GM18511 (cell line): ENCODE measurements around the gene ACOX2.
A peak's percentile ranks its signal among the peaks of the same experiment; 100 is the strongest.
"Not testable (repeated sequence)": the region's sequence is repeated elsewhere in the genome, so short reads cannot be mapped to it uniquely, and the experiment has no call there.

Experiments used
- ATAC-seq: cut with Tn5 transposase; IDR thresholded peaks from one replicate; pipeline ENCODE4 v1.9.1; 2021; ENCODE audit warnings: mild to moderate bottlenecking, moderate library complexity; ENCODE audit not compliant: unreplicated experiment

Gene ACOX2

DNA sequence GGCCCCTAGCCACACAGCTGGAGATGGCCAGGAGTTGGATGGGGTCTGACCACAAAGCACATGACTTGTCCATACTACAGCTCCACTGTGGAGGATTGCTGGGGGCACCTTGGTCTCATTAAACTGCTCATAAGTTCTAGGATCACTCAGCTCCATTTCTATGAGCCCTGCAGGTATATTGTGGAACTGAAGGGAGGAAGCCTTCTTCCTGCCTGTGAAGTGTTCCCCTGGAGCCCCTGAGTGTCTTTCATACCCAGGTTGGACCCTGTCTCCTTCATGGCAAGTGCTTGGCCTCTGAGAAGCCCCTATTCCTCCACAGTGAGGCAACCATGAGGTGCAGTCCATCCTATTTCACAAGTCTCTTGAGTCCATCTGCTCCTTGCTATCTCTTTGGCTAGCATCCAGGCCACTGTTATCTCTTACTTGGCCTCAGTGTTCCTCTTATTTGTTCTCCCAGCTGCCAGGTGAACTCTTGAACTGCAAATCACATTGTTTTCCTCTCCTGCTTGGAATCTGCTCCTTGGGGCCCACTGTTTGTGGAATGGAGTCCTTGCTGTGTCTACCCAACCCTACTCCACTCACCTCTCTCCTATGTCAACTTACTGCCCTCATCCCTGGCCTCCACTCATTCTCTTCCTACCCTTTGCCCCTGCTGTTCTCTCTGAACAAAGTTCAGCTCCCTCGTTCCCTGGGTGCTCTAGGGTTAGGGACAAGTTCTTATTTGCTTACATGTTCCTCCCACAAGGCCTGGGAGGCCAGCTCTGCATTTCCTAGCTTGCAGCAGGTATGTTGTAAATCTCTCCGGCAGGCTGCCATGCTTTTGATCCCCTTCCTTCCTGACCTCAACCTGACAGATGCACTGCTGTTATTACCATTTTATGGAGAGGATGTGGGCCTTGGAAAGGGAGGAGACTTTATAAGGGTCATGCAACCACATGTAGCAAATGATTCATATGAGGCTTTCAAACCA, 1.2 kb downstream of the ACOX2 start:
- no peak for ATAC-seq

- no peak for ATAC-seq
Observed at GRCh38 chr3:58534592-58535494, 2.1 kb downstream of the ACOX2 start.

DNA sequence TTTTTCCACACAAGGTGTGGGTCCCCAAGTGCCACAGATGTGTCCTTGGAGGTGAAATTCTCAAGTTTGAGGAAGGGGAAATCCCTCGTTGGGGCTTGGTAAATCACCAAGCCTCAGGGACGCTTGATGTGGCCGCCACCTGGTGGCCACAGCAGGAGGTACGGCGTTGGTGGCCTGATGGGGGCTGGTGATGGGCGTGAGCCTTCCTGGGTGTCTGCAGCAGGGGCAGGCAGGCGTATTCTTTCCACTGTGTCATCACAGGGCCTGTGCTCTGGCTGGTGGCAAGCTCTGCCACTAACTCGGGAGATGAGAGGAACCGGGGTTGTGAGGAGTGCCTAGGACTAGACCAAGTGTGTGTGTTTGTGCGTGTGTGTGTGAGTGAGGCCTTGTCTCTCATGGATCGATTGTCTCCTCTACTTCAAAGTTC, 4.2 kb downstream of the ACOX2 start:
- ATAC-seq = peak; percentile 98

GRCh38 chr3:58531956-58532355, 5.0 kb downstream of the ACOX2 start:
- no peak for ATAC-seq

- ATAC-seq = no peak
Observed at GRCh38 chr3:58531555-58531954, 5.4 kb downstream of the ACOX2 start.

- ATAC-seq = no peak
Observed at GRCh38 chr3:58530354-58530865, 6.6 kb downstream of the ACOX2 start.

GRCh38 chr3:58529516-58530353, 7.3 kb downstream of the ACOX2 start:
- no peak for ATAC-seq

DNA sequence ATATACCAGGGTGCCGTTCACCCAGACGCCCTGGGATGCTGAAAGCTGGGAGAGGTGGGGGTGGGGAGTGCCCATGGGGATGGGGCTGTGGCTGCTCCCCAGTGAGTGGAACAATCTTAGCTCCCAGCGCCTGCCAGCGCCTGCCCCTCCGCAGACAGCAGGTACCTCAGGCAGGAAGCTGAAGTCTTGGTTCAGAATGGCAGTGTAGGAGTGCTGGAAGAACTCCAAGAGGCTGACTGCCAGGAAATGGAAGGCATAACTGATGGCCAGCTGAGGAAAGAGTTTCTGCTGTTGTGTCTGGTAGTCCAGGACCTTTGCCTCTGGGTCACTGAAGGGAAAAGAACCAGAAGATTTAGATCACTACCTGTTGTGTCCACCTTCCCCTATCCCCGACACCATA, 8.4 kb downstream of the ACOX2 start:
- ATAC-seq = no peak

GRCh38 chr3:58527440-58527839, 9.6 kb downstream of the ACOX2 start:
- not testable (repeated sequence) for ATAC-seq

GRCh38 chr3:58526515-58526957, 10.5 kb downstream of the ACOX2 start:
- no peak for ATAC-seq

DNA sequence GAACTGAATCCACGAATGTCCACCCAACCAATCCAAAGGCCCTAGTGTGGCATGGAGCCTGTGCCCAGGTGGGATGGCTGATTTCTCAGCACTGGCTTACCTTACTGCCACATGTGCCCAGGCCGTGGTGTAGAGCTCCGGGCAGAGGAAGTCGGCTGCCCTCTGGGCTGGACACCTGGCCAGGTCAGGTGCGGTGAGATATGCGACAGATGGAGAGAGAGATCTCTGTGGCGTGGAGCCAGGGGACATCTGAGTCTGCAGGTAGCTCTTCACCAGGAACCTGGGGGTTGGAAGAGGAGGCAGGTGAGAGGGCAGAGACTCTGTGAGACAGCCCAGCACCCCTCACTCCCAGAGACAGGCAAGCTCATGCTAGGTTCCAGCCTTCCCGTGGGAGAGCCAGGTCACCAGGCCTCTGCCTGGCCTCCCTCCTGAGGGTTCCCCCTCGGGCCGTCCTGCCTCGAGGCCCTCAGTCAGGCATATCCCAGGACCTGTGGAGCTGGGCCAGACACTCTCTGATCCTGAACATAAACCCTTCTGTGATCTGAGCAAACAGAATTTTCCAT, 12.6 kb downstream of the ACOX2 start:
- no peak for ATAC-seq

DNA sequence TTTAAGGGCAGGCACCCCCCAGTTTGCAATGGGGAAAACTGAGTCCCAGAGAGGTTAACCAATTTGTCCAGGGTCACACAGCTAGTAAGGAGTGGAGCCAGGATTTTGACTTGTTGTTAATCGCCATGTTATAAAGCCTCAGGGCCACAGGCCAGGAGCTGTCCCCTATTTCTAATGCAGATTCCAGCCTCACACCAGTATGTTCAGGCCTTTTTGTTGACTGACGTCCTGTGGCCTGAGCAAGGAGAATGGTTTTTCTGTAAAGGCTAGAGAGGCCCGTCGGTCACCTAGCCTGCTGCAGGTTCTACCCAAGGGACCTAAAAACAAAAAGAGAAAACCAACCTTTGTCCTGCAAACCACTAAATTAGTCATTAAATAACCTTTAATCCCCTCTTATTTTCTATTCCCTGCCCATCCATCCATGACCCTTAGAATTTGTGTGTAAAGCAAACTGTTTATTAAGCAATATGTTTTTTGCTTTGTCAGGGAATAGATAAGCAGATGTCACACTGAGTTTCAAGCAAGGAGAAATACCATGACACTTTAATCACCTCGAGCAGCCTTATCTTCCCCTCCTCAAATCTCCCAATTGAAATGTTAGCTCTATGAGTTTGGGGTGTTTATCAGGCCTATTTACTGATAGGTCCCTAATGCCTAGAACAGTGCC, 14.1 kb downstream of the ACOX2 start:
- ATAC-seq = no peak

DNA sequence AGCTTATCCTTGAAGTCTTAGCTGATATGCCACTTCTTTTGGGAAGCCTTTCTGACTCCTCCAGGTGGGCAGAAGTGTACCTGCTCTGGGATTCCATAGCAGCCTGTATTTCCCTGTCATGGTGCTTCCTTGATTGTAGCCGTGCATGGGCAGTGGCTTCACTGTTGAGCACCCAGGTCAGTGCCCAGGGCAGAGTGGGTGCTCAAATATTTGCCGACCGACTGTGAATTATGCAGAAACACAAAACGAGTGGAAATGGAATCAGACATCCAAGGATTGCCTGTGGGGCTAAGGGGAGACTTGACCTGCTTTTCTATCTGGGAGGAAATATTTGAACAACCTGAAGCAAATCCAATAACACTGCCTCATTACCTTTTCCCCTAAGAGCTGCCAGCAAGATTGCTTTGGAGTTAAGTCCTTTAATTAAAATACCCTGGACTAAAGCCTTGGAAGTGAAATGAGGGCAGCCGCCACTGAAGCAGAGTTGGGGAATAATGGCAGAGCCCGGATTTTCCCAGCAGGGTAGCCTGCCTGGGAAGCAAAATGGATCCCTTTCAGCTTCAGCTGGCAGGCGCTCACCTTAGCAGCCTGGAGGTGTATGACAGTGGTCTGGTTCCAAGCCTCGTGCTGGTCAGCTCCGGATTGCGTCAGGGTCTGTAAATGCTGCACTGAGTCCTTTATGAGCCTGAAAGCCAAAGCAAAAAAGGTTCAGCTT, 14.9 kb downstream of the ACOX2 start:
- no peak for ATAC-seq

DNA sequence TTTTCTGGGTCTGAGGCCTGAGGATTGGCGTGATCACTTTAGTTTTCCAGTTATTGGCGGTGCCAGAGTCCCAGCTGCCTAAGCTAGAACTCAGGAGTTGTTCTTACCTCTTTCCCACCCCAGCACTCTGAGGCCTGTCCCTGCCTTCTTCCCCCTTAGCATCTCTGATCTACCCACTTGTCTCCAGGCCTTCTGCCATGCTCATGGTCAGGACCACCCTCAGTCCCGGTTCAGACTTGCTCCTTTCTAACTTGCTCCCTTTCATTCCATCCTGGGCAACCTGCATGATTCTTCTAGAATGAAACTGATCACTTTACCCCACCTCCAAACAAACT, 15.7 kb downstream of the ACOX2 start:
- ATAC-seq = no peak

DNA sequence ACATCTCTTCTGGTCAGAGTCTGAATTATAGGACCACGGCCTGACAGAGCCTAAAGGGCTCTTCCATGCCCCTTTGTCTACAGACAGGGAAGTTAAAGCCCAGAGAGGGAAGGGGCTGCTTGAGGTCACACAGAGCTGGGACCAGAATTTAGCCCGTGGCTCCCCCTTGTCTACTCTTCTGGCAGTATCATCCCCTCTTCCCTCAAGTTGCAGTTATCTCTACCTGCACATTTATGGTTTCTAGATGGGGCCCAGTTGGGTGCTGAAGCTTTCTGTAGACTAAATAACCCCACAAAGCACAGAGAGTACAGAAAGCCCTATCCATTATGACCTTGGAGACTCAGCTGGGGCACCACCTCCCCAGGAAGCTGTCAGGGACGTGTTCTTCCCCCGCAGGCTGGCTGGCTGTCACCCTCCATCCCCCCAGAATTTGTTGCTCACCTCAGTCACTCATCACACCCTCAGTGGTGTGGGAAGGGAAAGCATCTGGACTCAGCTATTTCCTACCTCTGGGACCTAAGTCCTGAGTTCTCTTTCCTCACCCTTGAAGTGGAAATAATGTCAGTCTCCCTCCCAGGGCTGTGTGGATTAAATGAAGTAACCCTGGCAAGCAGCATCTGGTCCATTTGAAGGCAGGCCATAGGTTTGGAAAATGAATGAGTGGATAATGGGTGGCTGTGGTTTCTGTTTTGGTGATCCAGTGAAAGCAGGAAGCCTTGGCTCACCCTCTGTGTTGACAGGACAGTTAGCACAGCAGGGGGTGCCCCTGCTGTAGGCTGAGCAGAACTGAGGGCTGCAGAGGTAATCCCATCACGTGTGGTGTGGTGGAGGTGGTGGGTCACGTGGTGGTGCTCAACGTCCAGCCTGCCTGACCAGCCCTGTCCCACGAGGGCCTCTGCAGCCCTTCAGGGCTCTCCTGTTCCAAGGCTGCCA, 16.3 kb downstream of the ACOX2 start:
- no peak for ATAC-seq

DNA sequence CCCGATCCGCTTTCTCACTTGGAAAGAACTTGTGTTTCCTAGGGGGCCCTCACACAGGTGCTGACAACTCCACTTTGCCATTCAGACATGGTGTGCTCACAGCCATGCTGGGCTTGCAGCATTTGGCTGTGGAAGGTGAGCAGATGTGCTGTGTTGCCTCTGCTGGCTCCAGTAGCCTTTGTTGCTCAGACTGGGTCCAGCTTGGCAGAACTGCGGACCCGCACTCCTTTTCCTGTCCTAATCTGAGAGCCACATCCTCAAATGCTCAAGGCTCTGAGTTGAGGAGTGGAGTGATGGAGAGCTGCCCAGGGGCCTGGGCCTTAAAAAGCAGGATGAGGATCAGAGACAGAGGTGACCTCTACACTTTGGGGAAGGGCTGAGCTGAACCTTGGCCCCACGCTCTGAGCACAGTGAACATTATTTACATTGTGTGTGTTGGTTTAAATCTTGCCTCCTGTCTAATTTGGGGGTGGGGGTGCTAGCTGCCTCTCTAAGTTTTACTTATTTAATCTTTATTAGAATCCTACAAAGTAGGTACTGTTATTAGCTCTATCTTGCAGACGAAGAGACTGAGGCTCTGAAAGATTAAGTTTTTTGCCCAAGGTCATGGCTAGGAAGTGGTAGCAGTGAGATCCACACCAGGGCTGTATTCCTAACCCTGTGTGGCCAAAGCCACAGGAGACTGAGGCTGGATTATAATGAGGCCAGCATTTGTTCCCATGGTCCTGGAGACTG, 17.2 kb downstream of the ACOX2 start:
- no peak for ATAC-seq

DNA sequence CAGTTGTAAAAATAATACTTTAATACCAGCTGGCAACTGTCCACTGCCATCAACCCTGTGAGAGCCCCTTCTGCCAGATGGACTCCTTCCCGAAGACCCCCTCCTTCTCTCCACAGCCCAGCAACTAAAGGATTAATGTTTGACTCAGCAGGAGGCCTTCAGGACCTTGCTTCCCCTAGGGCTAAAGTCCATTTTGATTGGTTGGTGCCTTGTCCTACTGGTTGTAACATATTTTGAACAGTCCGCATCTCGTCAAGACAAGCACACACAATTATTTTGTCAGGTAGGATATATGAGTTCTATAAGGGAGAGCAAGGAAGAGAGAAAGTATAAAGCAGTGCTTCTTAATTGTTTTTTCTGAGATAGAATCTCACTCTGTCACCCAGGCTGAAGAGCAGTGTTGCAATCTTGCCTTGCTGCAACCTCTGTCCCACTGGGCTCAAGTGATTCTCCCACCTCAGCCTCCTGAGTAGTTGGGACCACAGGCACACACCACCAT, 18.6 kb downstream of the ACOX2 start:
- ATAC-seq = no peak
